ENCODE measurements around the gene KCTD8.

The KCTD8 gene

GRCh38 chr4:44342800-44343199 is 105.8 kb downstream of the KCTD8 start:
- no peak for ATAC-seq
- TF ChIP-seq GLIS3 (CRISPR knock-in tag; IDR thresholded peaks at IDR 0.05), result no peak
- no peak for TF ChIP-seq TSHZ2 (CRISPR knock-in tag; IDR thresholded peaks at IDR 0.05)

GRCh38 chr4:44326741-44327140 is 121.9 kb downstream of the KCTD8 start:
- no peak for ATAC-seq
- TF ChIP-seq BACH2 (CRISPR knock-in tag; IDR thresholded peaks at IDR 0.05; ENCODE audit: borderline replicate concordance) (no peak), ARNTL (CRISPR knock-in tag; IDR thresholded peaks at IDR 0.05; ENCODE audit: borderline replicate concordance, low read depth) (no peak), TCF4 (CRISPR knock-in tag; IDR thresholded peaks at IDR 0.05; ENCODE audit: borderline replicate concordance) (no peak), OSR1 (CRISPR knock-in tag; IDR thresholded peaks at IDR 0.05) (no peak), POU6F1 (CRISPR knock-in tag; IDR thresholded peaks at IDR 0.05; ENCODE audit: borderline replicate concordance, low read depth) (no peak), RARB (CRISPR knock-in tag; IDR thresholded peaks at IDR 0.05) (no peak), ZC3H10 (CRISPR knock-in tag; IDR thresholded peaks at IDR 0.05) (no peak), CSDC2 (CRISPR knock-in tag; IDR thresholded peaks at IDR 0.05) (no peak), ZNF565 (CRISPR knock-in tag; conservative IDR thresholded peaks at IDR 0.05; ENCODE audit: low read depth) (no peak), TSHZ2 (CRISPR knock-in tag; IDR thresholded peaks at IDR 0.05) (no peak), ZNF70 (CRISPR knock-in tag; IDR thresholded peaks at IDR 0.05) (no peak), CSRNP3 (CRISPR knock-in tag; IDR thresholded peaks at IDR 0.05) (no peak)

- TF ChIP-seq ESRRG (CRISPR knock-in tag; IDR thresholded peaks at IDR 0.05), result no peak
- ATAC-seq, result no peak
These were observed 127.8 kb downstream of the KCTD8 start for GRCh38 chr4:44320833-44321232.

- no peak for ATAC-seq
- TF ChIP-seq BACH2 (CRISPR knock-in tag; IDR thresholded peaks at IDR 0.05; ENCODE audit: borderline replicate concordance), result no peak
- no peak for TF ChIP-seq TOX (CRISPR knock-in tag; IDR thresholded peaks at IDR 0.05; ENCODE audit: borderline replicate concordance)
- TF ChIP-seq CSRNP3 (CRISPR knock-in tag; IDR thresholded peaks at IDR 0.05), result no peak
- TF ChIP-seq OSR1 (CRISPR knock-in tag; IDR thresholded peaks at IDR 0.05), result no peak
- no peak for TF ChIP-seq SNAI2 (CRISPR knock-in tag; IDR thresholded peaks at IDR 0.05)
- no peak for TF ChIP-seq CREB5 (CRISPR knock-in tag; IDR thresholded peaks at IDR 0.05; ENCODE audit: low read depth)
- no peak for TF ChIP-seq ZNF565 (CRISPR knock-in tag; conservative IDR thresholded peaks at IDR 0.05; ENCODE audit: low read depth)
- TF ChIP-seq ZFP30 (CRISPR knock-in tag; IDR thresholded peaks at IDR 0.05), result no peak
- TF ChIP-seq POU6F1 (CRISPR knock-in tag; IDR thresholded peaks at IDR 0.05; ENCODE audit: borderline replicate concordance, low read depth), result no peak
- TF ChIP-seq ISL1 (CRISPR knock-in tag; IDR thresholded peaks at IDR 0.05), result no peak
- TF ChIP-seq ESRRG (CRISPR knock-in tag; IDR thresholded peaks at IDR 0.05), result no peak
- TF ChIP-seq ZC3H10 (CRISPR knock-in tag; IDR thresholded peaks at IDR 0.05), result no peak
- no peak for TF ChIP-seq PATZ1 (CRISPR knock-in tag; IDR thresholded peaks at IDR 0.05; ENCODE audit: borderline replicate concordance)
These were observed 129.5 kb downstream of the KCTD8 start for GRCh38 chr4:44319129-44319528.
